IPS-NIHi11 (cell line): ENCODE data around the gene IQCH.
A peak's percentile ranks its signal among the peaks of the same experiment; 100 is the strongest.

Source experiments
- DNase-seq: peaks from one replicate; pipeline ENCODE4 v3.0.0; 2012; ENCODE audit warnings: mixed read lengths, low spot score

IQCH gene

GRCh38 chr15:67254238-67255175, at the start of gene IQCH, which contains the start of gene AAGAB:
Gene IQCH, plus strand, starts transcription at chr15:67254786. Its CDS starts 111 bp downstream, at chr15:67254897.
Gene AAGAB, minus strand, starts transcription at chr15:67254661. Its CDS starts 30 bp downstream, at chr15:67254631.
- peak; percentile 99 for DNase-seq

- no peak for DNase-seq
These were observed 46.9 kb upstream of the IQCH start for GRCh38 chr15:67207555-67208207.

- DNase-seq = no peak
These were observed 46.2 kb upstream of the IQCH start for GRCh38 chr15:67208396-67208795.

- DNase-seq = no peak
These were observed 43.9 kb upstream of the IQCH start for GRCh38 chr15:67210555-67211168.

GRCh38 chr15:67212684-67213367, 41.8 kb upstream of the IQCH start:
- DNase-seq = no peak

GRCh38 chr15:67215102-67215501, 39.5 kb upstream of the IQCH start:
- no peak for DNase-seq

- DNase-seq = no peak
These were observed 37.7 kb upstream of the IQCH start for GRCh38 chr15:67216859-67217258.

GRCh38 chr15:67218428-67218827, 36.2 kb upstream of the IQCH start:
- DNase-seq = no peak

GRCh38 chr15:67219288-67219687, 35.3 kb upstream of the IQCH start:
- no peak for DNase-seq

- no peak for DNase-seq
These were observed 29.7 kb upstream of the IQCH start for GRCh38 chr15:67224889-67225288.

- no peak for DNase-seq
These were observed 29.2 kb upstream of the IQCH start for GRCh38 chr15:67225336-67225735.

- DNase-seq = no peak
These were observed 27.2 kb upstream of the IQCH start for GRCh38 chr15:67227431-67227830.

- DNase-seq = no peak
These were observed 26.7 kb upstream of the IQCH start for GRCh38 chr15:67227846-67228245.

GRCh38 chr15:67228286-67228685, 26.3 kb upstream of the IQCH start:
- no peak for DNase-seq

GRCh38 chr15:67230504-67230903, 24.1 kb upstream of the IQCH start:
- no peak for DNase-seq

- no peak for DNase-seq
These were observed 22.0 kb upstream of the IQCH start for GRCh38 chr15:67232591-67232990.

GRCh38 chr15:67240235-67241131, 14.1 kb upstream of the IQCH start:
- DNase-seq = peak; percentile 23

GRCh38 chr15:67241132-67241855, 13.3 kb upstream of the IQCH start:
- no peak for DNase-seq

- peak; percentile 12 for DNase-seq
These were observed 11.9 kb upstream of the IQCH start for GRCh38 chr15:67242708-67243111.

- DNase-seq = no peak
These were observed 9.6 kb upstream of the IQCH start for GRCh38 chr15:67244971-67245478.
